Ishikawa (cell line): Measurements from ENCODE around the gene GRPEL2.

ENCODE experiments used
- CEBPB ChIP-seq: IDR thresholded peaks from 2 replicates; pipeline ENCODE4 v1.6.1; 2012
- CREB1 ChIP-seq: IDR thresholded peaks from 2 replicates; pipeline ENCODE4 v1.6.1; 2012; ENCODE audit warnings: low read depth
- EGR1 ChIP-seq: IDR thresholded peaks from 2 replicates; pipeline ENCODE4 v1.6.1; 2012
- EP300 ChIP-seq: IDR thresholded peaks from 2 replicates; pipeline ENCODE4 v1.6.1; 2012; ENCODE audit warnings: borderline replicate concordance
- FOXM1 ChIP-seq: IDR thresholded peaks from 2 replicates; pipeline ENCODE4 v1.6.1; 2012; ENCODE audit warnings: low read depth, borderline replicate concordance
- MAX ChIP-seq: IDR thresholded peaks from 2 replicates; pipeline ENCODE4 v1.6.1; 2012
- NFIC ChIP-seq: IDR thresholded peaks from 2 replicates; pipeline ENCODE4 v1.6.1; 2012
- RAD21 ChIP-seq: IDR thresholded peaks from 2 replicates; pipeline ENCODE4 v1.6.1; 2012; ENCODE audit warnings: low read depth
- REST ChIP-seq: IDR thresholded peaks from 2 replicates; pipeline ENCODE4 v1.6.1; 2012; ENCODE audit warnings: low read depth, mild to moderate bottlenecking
- TAF1 ChIP-seq: IDR thresholded peaks from 2 replicates; pipeline ENCODE4 v1.6.1; 2012; ENCODE audit warnings: low read depth, mild to moderate bottlenecking
- TCF12 ChIP-seq: IDR thresholded peaks from 2 replicates; pipeline ENCODE4 v1.6.1; 2012; ENCODE audit warnings: low read depth
- YY1 ChIP-seq: IDR thresholded peaks from 2 replicates; pipeline ENCODE4 v1.6.1; 2012; ENCODE audit warnings: low read depth

- TF ChIP-seq MAX (no peak), RAD21 (no peak), NFIC (no peak), TCF12 (no peak), EP300 (no peak), EGR1 (no peak), CEBPB (no peak), CREB1 (no peak), REST (no peak), FOXM1 (no peak), TAF1 (no peak), YY1 (no peak)
Observed at GRCh38 chr5:149302641-149303040, 42.7 kb upstream of the GRPEL2 start.
